Pons (tissue), 1 donor: Measurements from ENCODE around the gene ACTG1.

Experiments used
- DNase-seq: peaks from one replicate; pipeline ENCODE4 v3.0.0-alpha.2; 2016; ENCODE audit warnings: low spot score

The ACTG1 gene

DNA sequence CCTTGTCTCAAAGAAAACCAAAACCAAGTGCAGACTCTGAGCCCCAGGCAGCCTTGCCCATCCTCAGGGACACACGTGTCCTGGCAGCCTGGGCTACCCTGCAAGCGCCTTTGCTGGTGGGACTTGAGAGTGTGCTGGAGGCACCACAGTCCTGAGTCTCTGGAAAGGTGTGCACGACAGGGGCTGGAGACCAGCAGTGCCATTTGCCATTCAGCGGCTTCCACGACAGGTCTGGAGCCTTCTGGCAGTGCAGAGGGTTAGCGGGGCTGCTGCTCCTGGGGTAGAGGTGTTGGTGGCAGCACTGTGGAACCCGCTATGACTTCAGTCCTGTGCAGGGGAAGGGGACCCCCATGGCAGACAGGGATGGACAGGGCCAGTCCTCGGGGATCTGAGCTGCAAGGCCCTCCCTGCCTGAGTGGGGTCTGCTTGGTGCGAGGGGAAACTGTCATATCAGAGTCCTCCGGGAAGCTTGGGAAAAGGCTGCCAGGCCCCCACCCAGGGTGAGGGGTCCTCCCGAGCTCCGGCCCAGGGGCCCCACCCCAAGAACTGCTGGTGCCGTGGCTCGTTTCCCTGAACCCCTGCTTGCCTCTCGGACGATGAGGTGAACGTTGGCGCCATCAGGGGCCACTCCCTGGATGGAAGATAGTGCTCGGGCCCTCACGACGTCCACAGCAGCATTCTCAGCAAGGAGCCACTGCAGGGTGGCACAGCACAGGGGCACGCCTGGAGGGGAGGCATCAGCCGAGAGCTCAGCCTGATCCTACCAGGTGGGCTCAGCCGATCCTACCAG, 32.8 kb upstream of the ACTG1 start:
- DNase-seq, result no peak

DNA sequence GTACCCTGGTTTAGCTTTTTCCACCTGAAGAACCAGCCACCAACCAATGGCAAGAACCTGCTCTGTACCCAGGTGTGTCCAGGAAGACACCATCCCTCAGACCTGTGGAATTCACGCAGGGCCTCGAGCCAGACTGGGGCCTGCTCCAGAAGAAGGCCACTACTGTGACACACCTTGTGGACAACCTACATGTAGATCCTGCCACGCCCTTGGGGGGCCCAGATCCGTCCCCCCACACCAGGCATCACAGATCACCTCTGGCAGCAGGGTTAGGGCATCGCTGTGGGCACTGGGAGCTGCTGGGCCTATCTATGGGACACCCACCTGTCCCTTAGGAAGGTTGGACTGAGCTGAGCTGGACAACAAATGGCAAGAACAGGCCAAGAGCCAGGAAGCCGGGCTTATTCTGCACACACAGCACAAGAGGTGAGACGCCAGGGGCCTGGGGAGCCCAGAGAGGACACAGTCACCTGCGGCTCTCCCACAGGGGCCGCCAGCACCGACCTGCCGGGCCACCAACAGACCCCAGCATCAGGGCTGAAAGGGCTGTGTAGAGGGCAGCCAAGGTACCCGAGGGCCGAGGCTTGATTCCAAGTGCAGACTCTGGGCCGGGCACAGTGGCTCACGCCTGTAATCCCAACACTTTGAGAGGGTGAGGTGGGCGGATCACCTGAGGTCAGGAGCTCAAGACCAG, 31.8 kb upstream of the ACTG1 start:
- no peak for DNase-seq

DNA sequence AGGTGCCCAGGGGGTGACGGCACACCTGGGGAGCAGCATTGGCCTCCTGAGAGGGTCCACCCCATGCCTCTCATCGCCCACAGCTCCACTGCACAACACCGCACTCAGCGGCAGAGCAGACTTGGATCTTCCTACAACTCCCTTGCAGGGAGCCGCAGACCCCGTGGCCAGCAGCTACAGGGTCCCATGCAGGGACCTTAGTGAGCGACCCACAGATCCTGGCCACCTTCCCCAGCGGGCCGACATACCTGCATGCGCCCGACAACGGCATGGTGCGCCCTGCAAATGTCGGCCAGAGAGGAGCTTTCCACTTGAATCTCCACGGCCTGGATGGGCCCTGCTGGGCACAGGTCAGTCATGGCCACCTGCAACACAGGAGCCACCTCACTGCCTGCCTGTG, 31.2 kb upstream of the ACTG1 start:
- no peak for DNase-seq

DNA sequence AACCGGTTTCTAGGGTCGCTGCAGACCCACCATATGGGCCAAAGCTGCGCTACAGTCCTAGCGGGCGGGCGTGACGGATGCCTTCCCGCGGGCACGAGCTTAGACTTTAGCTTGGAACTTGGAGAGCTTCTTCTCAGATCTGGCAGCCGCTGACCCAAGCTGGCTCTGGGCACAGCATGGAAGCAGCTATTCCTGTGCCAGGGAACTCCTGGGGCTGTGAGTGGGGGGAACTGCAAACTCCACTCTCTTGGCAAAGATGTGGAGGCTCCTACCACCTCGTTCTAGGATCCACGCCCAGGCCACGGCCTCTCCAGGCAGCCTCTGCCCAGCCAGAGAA, 30.7 kb upstream of the ACTG1 start:
- DNase-seq, result no peak

DNA sequence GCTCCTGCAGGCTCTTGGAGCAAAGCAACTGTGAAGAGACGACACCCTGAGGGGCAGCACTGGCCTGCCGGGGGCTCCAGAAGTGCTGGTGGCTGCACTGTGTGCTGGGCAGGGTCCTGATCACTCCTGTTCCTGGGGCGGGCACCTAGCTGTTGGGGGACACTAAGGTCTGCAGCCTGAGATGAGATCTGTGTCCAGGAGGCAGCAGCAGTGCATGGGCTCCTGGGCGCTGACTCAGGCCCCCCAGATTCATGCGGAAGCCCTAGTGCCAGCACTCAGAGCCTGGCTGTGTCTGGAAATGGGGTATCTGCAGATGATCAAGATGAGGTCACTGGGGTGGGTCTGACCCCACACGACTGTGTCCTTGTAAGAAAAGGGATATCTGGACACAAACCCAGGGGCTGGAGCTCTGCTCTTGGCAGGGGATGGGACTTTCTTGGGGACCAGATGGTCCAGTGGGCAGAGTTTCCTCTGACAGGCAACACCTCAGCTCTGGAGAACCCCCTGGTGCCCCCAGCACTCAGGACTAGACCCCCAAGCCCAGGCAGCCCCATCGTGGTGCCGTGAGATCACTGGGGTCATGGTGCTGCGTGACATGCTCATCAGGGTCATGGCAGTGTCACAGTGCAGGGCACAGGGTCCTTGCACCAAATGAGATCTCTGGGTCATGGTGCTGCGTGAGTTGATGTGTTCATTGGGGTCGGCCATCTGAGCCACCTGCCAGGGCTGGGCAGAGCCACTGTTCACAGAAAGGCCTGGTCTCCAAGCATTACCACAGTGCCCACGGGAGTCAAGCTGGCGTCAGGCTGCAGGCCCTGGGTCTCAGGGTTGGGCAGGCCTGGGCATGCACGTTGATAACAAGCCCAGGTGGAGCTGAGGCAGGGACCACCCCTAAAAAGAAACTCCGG, 30.1 kb upstream of the ACTG1 start:
- no peak for DNase-seq

DNA sequence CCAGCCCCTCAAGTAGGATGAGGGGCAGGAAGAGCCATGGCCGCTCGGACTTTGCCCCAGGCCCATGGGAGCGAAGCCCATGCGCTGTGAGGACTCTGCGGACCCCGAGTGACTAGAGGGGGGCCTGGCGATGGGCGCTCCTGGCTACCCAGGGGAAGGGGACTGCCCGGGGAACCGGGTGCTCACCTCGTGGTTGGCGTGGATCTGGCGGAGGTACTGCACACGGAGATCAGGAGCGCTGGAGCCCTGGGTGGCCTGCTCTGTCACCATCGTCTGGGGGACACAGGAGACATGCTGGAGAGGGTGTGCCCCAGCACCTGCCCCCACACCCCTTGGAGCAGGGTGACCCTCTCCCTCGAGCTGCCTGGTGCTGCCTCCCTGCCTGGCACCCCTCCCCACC, 28.5 kb upstream of the ACTG1 start:
- no peak for DNase-seq

DNA sequence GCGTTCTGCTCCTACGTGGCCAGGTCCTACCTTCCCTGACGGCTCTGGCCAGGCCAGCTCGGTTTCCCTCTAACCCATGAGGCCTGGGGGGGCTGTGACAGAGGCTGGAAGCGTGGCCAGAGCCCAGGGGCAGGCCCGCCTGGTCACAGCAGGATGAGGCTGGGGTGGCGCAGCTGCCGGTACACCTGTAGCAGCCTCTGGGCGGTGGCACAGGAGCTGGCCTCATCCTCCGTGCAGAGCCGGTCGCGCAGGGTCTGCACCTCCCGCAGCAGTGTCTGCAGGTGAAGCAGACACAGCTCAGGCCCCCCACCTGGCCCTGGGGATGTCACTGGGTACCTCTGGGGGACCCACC, 28.1 kb upstream of the ACTG1 start:
- no peak for DNase-seq

DNA sequence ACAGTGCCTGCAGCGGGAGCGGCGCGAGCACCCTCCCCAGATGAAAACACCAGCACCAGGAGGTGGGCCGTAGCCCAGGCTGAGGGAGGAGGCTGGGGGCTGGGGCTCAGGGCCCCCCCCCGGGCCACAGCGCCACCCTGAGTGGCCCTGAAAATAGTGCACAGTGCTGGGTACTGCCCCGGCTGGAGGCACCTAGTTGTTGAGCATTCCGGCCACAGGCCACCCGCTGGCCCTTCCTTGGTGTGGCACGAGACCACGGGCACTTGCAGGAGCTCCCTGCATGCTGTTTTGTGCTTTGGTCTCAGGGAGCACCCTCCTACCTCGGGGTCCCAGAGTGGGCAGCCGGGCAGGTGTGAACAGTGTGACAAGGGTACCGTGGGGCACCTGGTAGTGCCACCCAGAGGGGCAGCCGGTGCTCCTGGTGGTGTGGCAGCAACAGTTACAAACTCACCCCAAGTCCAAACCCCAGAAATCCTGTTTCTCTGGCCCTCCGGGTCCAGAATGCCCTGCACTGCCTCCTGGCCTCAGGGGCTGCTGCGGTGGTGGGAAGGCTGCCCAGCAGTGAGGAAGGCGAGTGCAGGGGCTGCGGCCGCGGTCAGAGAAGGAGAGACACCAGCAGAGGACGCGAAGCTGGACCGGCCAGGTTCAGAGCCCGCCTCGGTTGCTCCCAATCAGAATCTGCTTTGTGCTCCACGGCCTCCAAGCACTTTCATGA, 27.5 kb upstream of the ACTG1 start:
- no peak for DNase-seq

DNA sequence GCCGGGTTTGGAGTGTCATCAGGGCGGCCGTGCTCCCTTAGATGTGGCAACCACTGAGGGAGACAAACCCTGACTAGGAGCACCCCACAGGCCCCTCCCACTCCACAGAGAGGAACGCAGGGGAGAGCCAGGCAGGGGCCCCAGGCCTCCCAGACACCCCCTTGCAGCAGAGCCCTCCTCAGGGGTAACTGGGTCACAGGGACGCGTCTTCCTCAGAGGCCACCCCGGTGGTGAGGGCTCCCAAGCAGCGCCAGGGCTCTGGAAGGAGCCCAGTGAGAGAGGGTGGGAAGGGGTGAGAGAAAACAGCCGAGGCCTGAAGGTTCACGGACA, 26.9 kb upstream of the ACTG1 start:
- no peak for DNase-seq

DNA sequence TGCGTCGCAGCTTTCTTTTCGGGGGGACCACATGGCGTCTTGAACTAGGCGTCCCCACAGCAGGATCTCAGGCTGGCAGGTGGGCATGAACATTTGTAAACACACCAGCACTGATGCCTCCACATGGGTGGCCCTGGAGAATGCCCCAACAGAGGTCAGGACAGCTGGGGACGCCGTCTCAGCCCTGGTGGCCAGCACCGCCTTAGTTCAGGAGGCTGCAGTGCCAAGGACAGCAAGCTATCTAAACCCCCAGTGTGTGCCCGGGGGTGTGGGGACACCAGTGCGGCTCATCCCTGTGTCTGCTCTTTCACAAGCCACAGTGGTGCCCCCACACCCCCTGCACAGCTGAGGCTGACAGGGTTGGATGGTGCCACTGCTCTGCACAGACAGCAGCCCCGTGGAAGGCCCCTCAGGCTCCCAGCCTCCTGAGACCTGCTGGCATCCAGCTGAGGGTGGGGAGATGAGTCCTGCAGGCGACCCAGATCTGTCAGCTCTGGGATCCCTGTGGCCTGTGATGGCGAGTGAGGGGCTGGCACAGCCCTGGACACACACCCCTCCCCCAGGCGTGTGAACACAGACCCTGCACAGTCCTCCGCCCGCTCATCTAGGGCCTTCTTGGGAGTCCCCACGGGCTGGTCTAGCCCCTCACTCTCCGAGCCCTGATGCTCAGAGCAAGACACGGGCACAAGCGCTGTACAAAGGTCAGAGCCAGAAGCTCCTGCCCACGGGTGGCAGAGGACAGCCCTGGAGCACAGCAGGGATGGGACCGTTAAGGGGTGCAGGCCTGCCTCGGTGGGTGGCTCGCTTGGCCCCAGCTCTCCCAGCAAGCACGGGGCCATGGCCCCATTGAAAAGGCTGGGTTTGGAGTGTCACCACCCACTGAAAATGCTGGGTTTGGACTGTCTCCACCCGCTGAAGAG, 26.3 kb upstream of the ACTG1 start:
- DNase-seq, result no peak

DNA sequence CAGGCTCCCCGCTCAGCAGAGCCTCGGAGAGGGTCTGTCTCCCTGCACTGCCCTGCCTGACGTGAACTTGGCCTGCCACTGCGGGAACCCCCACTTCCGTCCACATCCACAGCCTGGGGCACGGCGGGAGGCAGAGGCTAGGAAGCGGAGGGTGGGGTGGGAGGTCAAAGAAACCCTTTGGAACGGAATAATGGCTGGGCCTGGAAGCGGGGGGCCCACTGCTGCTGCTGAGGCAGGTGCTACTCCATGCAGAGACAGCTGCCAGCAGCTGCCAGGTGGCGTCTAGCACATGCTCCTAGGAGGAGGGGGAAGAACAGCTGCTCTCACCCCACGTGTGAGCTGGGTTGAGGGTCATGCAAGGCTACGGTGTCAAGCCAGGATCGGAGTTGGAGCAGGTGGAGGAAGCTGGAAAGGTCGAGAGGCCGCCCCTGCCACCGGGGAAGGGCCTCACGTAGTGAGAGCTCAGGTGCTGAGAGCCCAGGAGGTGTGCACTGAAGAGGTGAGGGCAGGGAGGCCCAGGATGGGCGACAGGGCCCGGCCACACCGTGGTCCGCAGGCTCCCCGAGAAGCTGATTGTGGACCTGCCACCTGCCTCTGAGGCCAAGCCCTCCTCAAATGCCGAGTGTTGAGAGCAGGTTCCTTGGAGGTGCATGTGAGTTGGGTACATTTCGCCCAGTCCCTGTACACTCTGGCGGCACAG, 25.4 kb upstream of the ACTG1 start:
- DNase-seq, result no peak

DNA sequence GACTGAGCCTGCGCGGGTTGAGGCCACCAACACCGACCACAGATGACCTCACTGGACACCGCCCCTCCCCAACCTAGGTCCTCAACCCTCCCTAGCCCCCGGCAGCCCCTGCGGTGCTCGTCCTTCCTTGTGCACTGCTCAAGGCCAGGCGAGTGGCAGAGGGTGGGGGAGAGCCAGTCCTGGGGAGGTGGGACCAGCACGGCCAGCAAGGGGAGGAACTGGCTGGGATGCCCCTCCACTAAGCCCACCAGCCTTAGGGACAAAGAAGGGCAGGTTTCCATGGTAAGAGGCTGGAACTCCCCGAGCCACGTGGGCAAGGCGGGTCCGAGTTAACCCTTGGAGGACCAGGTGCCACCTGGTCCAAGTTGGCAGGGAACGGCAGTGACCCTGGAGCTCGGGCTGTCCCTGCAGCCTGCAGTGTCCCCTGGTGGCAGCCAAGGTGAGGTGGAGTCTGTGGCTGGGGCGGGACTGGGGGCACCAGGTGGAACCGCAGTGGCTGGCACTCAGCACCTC, 24.8 kb upstream of the ACTG1 start:
- DNase-seq, result no peak

DNA sequence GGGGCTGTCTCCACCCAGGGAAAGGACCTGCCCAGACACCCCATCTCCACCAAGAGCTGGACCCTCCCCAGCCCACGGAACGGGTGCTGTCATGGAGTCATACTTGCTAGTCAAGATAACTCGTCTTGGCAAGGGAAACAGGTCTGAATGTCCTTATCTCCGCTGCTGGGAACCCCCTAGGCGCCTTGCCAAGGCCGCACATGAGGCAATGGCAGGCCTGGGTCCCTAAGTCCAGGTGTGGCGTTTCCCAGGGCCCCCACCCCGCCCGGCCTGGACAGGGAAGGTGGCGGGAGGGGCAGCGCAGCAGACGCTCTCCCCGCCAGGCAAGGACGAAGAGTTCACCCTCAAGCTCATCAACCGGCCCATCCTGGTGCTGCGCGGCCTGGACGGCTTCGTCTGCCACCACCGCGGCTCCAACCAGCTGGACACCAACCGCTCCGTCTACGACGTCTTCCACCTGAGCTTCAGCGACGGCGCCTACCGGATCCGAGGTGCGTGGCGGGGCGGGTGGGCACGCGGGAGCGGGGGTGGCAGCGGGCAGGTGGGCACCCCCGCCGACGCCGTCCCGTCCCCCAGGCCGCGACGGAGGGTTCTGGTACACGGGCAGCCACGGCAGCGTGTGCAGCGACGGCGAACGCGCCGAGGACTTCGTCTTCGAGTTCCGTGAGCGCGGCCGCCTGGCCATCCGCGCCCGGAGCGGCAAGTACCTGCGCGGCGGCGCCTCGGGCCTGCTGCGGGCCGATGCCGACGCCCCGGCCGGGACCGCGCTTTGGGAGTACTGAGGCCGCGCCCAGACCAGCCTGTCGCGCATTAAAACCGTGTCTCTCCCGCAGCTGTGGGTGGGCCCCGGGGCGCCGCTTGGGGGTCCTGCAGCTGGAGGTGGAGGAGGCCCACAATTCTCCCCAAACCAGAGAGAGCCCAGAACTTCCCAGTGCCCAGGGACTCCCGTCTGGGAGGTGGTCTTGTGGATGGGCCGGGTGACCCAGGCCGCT, 24.0 kb upstream of the ACTG1 start:
- no peak for DNase-seq

DNA sequence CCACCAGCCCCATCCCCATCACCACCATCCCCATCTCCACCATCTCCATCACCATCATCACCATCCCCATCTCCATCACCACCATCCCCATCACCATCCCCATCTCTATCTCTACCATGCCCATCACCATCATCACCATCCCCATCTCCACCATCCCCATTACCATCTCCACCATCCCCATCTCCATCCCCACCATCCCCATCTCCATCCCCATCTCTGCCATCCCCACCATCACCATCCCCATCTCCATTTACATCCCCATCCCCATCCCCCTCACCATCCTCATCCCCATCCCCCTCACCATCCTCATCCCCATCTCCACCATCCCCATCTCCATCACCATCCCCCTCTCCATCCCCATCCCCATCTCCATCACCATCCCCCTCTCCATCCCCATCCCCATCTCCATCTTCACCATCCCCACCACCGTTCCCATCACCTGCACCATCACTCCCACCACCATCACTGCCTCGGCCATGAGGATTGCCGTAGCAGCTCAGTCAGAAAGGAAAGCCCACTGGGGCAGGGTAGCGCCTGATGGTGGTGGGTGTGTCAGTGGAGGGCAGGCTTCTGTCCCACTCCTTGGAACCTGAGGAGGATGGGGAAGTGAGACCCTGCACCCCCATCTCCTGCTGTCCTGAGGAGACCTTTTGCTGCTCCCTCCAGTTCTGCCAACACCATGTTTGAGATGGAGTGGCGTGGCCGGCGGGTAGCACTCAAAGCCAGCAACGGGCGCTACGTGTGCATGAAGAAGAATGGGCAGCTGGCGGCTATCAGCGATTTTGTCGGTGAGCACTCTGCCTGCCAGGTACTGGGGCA, 23.1 kb upstream of the ACTG1 start:
- DNase-seq, result no peak

DNA sequence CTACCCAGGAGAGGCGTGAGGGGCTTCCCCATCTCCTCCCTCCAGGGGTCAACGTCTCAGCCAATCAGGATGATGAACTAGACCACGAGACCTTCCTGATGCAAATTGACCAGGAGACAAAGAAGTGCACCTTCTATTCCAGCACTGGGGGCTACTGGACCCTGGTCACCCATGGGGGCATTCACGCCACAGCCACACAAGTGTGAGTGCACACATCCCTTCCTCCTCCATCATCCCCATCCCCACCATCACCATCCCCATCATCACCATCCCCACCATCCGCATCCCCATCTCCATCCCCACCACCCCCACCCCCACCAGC, 22.4 kb upstream of the ACTG1 start:
- no peak for DNase-seq

DNA sequence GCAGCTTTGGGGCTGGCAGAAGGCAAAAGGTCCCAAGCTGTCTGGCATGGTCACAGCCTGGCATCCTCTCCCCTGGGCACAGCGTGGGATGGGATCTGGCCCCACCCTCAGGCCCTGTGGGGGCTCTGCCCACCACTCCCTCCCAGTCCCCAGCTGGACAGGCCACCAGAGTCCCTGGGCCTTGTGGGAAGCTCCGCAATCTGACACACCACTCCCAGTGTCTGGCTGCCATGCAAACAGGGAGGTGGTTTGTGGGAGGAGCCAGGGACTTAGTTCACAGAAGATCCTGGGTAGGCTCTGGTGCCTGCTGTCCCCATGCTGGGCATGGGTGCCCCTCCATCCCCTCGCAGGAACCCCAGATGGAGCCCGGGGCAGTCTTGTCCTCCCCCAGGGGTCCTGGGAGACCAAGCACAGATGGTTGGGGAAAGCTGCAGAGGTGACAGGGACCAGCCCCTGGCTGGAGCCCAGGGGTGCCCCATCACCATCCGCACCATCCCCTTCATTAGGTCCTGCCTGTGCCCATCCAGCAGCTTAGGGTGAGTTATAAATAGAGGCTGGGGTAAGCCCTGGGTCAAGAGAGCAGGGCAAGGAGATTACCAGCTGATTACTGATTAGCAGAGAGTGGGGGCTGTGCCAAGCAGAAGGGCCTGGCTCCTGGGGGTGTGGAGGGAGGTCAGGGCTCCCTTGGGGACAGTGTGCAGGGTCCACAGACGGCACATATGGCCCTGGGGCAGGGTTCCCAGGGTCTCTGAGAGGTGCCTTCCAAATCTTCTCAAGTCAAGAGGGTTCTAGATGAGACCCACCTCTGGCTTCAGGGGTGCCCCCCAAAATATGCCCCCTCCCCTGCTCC, 21.8 kb upstream of the ACTG1 start:
- no peak for DNase-seq

DNA sequence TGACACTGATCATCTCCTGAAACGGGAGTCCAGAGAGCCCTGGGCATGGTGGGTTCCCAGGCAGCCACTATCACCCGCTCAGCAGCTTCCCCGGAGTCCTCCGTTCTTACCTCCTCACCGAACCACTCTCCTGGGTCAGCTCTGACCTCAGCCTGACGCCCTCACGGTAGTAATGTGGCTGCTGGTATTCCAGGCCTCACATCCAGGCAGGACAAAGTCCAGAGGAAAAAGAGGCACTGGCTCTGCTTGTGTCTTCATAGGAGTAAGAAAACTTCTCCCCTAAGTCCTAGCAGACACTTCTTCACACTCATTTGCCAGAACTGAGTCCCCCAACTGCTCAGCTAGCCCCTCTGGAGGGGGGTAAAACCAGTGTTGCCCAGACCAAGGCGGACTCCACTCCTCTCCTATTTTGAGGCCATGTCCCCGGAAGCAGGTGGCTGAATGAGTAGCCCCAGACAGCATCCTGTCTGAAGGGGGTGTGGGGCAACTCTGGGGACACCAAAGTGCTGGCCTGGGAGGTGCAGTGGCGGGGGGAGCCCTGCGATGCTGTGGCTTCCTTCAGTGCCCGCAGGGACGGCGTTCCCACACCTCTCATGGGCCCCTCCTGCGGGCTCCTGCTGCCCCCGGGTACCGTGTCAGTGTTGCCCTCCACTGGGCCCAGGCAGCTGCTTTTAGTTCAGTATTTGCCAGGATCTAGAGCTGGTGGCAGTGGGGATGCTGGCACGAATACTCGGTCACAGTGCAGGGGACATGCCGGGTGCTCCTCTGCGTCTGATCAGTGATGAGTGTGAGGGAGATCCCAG, 20.9 kb upstream of the ACTG1 start:
- no peak for DNase-seq
